NCI-H1105 treated with DMSO at 0.1 percent for 48 hours (cell line): ENCODE results near the gene WFS1.

Experiments used
- DNase-seq: peaks from one replicate; lab custom pipeline; 2025; lab: John Stamatoyannopoulos, UW

The WFS1 gene

GRCh38 chr4:6235012-6235411 lies 34.6 kb upstream of the WFS1 start:
- DNase-seq, result no peak

DNA sequence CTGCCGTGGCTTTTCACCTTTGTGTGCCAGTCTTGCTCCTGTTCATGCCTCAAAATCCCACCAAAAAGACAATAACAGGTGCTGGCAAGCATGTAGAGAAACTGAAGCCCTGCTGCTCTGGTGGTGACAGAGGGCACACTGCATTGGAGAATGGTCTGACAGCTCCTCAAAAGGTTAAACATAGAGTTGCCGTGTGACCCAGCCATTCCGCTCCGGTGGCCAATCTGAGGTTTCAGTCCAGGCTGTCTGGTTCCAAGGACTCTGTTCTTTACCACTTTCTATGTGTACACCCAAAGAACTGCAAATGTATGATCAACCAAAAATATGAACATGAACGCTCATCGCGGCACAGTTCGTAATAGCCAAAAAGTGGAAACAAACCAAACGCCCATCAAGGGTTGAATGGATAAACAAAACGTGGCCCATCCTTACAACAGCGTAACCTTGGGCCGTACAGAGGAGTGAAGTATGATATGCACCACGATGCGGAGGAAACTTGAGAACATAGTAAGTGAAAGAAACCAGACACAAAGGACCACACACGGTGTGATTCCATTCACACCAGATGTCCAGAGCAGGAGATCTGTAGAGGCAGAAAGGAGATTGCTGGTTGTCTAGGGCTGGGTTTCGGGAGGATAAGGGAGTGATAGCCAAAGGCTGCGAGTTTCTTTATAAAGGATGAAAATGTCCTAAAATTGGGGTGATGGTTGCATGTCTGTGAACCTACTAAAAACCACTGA lies 33.6 kb upstream of the WFS1 start:
- no peak for DNase-seq

- no peak for DNase-seq
These were observed 32.7 kb upstream of the WFS1 start for GRCh38 chr4:6236816-6237390.

GRCh38 chr4:6239486-6239885 lies 30.2 kb upstream of the WFS1 start:
- DNase-seq, result no peak

- no peak for DNase-seq
These were observed 29.7 kb upstream of the WFS1 start for GRCh38 chr4:6239968-6240367.

- DNase-seq, result no peak
These were observed 28.4 kb upstream of the WFS1 start for GRCh38 chr4:6241062-6241845.

DNA sequence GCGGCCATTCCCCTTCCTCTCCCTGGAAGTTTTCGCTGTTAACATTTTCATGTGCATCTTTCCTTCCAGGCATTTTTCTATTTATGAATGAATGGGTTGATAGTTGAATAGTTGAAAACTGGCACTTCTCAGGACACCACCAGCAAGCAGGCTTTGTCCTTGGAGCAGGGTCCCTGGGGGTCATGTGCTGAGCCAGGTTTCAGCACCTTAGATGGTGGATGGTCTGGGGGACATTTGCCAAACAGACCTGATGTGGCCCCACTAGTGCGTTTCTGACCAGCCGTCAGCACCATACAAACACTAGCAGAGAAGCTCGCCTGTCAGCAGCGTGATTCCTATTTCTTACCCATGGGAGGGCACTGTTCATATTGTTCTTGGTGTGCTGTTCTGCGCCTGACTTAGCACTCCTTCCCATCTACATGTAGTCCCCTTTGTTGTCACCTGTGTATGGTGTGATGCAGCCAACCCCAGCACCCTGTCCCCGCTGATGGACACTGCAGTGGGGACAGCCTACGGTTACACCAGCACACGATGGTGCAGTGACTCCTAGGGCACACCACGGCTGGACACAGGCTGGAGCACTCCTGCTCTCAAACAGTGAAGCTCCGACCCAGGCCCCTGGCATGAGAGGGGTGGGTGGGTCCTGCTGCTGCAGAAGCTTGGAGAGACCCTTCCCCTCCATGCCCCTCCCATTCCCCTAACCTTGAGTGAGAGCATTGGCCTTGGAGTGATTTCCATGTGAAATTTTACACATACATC lies 27.2 kb upstream of the WFS1 start:
- DNase-seq, result no peak

DNA sequence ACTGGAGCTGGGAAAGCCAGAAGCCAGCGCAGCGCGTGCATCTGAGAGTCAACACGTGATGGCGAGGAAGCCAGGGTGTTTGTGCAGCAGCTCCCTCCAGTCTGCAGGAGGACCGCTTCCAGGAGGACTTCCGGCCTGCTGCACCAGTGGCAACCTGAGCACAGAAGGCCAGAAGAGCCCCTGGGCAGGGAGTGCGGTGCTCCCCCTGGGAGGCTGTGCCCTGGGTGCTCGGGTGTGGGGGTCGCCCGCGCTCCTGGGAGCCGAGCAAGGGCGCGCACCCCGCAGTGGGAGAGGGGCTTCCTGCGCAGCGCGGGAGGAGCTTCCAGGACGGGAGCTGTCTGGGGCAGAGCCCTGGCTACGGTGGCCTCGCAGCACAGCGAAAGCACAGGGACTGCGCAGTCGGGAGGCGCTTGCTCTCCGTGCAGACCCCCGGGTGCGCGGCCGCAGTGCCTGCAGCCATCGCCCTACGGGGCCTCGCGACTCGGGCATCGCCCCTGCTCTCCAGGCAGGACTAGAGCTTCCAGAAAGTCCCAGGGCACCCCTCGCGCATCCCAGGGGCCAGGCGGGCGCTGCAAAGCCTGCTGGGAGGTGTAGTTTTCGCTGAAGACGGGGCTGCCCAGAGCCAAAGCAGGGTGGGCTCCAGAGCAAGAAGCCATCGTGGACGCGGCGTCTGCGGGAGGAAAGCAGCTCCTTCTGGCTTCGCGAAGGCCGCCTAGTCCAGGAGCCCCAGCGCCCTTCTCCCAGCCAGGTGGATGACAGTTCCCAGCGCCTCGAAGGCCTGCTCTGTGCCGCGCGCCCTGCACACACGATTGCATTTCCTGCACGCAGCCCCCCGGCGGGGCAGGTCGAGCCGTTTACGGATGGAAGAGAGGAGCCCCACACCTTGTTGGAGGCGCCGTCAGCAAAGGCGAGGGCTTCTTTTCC lies 24.1 kb upstream of the WFS1 start:
- no peak for DNase-seq

DNA sequence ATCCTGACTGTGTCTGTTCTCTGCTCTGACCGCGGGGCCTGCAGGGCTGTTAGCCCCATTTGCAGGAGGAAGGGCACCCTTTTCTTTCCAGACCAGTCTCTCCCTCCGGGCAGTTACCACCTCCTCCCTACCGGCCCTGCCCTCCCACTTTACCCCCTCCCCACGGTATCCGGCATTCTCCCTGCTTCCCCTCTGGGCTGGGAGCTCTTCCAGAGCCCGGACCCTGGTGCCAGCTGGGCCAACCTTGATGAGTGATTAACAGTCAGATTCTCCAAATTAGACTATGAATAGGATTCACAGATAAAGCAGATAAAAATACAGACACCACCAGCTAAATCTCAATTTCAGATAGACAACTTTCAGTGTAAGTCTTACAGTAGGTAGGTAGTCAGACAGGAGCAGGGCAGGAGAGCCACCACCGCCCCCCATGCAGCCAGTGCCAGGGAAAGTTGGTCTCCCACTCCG lies 23.4 kb upstream of the WFS1 start:
- DNase-seq, result no peak

DNA sequence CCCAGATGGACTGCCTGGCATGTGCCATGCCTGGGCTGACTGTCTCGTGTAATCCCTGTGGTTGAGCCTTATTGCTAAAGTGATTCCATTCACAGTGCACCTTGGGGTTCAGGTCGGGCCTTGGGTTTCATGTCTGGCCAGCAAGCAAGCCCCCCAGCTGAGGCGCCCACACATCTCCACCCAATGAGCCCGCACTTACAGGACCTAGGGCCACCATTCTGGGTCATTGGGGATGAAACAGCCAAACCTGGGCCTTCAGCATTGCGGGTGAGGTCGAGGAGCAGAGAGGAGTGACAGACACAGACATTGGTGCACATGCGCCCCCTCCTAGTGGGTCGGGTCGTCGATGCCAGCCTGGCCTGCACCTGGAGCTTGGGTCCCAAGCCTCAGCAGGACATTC lies 21.3 kb upstream of the WFS1 start:
- no peak for DNase-seq

GRCh38 chr4:6250235-6250983 lies 19.2 kb upstream of the WFS1 start:
- DNase-seq, result peak; percentile 50

- no peak for DNase-seq
These were observed 18.7 kb upstream of the WFS1 start for GRCh38 chr4:6250984-6251295.

DNA sequence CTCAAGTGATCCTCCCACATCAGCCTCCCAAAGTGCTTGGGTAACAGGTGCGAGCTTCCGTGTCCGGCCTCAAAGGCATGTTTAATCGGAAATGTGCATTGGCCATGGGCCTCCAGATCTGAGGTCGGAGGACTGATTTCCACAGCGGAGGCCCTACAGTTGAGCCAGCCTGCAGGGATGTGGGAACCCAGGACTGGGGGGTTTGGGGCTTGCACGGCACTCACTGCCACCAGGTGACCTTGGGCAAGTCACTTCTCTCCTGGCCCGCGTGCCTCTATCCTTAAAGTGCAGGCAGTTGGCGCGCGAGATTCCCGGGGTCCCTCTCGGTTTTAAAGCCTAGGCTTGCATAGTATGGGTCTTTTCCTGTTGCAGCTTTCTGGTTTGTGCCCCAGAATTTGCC lies 18.3 kb upstream of the WFS1 start:
- no peak for DNase-seq

DNA sequence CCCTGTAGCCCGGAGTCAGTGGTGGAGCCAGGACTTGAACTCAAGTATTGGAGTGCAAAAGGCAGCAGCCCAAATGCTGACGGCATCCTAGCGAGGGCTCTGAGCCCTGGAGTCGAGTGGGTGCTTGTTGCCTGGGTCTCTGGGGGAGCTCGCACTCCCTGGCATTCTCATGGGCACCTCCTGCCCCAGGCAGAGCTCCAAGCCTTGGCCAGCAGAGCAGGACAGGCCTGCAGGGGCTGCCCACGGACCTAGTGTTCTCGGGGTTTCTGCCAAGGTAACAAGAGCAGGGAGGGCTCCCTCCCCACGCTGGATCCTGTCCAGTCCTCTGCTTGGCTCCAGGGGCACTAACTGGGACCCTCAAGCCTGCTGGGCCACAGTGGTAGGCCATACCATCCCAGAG lies 17.6 kb upstream of the WFS1 start:
- no peak for DNase-seq

DNA sequence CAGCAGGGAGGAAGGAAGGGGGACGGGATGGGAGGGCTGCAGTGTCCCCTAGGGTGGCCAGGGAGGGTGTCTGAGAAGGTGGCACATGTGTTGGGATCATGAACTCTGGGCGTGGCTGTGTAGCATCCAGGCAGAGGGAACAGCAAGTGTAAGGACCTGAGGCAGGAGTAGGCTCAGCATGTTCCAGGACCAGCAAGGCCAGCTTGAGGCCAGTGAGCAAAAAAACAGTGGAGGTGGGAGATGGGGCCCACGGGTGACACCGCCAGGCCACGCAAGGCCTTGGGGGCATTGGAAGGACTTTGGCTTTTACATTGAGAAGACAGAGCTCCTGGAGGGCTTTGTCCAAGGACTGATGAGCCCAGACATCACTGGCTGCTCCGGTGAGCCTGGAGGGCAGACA lies 16.5 kb upstream of the WFS1 start:
- no peak for DNase-seq

DNA sequence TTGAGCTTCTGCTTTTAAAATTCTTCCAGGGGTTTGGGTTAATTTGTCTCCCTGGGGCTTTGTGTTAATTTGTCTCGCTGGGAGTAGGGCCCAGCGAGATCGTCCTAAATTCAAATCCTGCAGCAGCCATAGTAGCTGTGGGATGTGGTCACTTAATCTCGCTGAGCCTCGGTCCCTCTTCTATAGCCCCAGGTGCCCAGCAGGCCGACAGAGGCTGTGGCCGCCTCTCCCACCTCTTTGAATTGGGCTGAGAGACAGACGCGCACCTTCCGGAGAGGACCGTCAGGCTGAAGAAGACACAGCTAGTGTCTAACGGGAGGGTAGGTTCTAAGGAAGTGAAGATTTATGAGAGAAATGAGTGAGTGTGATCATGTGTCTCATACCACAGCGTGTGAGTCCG lies 15.7 kb upstream of the WFS1 start:
- DNase-seq, result no peak

- no peak for DNase-seq
These were observed 13.5 kb upstream of the WFS1 start for GRCh38 chr4:6256141-6256540.

GRCh38 chr4:6257247-6258025 lies 12.2 kb upstream of the WFS1 start:
- DNase-seq, result no peak

- no peak for DNase-seq
These were observed 11.7 kb upstream of the WFS1 start for GRCh38 chr4:6258026-6258360.

- DNase-seq, result no peak
These were observed 10.9 kb upstream of the WFS1 start for GRCh38 chr4:6258741-6259140.
